Upper lobe of left lung (tissue), 4 donors: ENCODE results near the gene FUT2.

Experiments used
- POLR2A ChIP-seq, 4 donors: fragments of 450-650 bp; IDR thresholded peaks; one replicate each; pipeline ENCODE4 v1.5.1; 2016 to 2017; ENCODE audit warnings: antibody characterized with exemption in 4 of 4, mild to moderate bottlenecking in 2 of 4
- TF ChIP-seq, protein P1 (sequence below), 6 experiments: fragments of 450-650 bp in 4 of 6; fragments of 200-600 bp in 2 of 6; sonication (generic) in 2 of 6; IDR thresholded peaks; one replicate each; pipeline ENCODE4 v1.5.1; 2016 to 2019; ENCODE audit warnings: antibody characterized with exemption in 6 of 6

GRCh38 chr19:48750771-48751504 is 55.2 kb downstream of the FUT2 start:
- TF ChIP-seq POLR2A (IDR thresholded peaks at IDR 0.05): no peak
- TF ChIP-seq, protein P1, sequence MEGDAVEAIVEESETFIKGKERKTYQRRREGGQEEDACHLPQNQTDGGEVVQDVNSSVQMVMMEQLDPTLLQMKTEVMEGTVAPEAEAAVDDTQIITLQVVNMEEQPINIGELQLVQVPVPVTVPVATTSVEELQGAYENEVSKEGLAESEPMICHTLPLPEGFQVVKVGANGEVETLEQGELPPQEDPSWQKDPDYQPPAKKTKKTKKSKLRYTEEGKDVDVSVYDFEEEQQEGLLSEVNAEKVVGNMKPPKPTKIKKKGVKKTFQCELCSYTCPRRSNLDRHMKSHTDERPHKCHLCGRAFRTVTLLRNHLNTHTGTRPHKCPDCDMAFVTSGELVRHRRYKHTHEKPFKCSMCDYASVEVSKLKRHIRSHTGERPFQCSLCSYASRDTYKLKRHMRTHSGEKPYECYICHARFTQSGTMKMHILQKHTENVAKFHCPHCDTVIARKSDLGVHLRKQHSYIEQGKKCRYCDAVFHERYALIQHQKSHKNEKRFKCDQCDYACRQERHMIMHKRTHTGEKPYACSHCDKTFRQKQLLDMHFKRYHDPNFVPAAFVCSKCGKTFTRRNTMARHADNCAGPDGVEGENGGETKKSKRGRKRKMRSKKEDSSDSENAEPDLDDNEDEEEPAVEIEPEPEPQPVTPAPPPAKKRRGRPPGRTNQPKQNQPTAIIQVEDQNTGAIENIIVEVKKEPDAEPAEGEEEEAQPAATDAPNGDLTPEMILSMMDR (IDR thresholded peaks at IDR 0.05): no peak
